DMS79 treated with DMSO at 0.1 percent for 48 hours (cell line): ENCODE data around the gene KLHL26.
"Not testable (repeated sequence)": the region's sequence is repeated elsewhere in the genome, so short reads cannot be mapped to it uniquely, and the experiment has no call there.

Source experiments
- DNase-seq: peaks from one replicate; lab custom pipeline; 2025; lab: John Stamatoyannopoulos, UW

KLHL26 gene

DNA sequence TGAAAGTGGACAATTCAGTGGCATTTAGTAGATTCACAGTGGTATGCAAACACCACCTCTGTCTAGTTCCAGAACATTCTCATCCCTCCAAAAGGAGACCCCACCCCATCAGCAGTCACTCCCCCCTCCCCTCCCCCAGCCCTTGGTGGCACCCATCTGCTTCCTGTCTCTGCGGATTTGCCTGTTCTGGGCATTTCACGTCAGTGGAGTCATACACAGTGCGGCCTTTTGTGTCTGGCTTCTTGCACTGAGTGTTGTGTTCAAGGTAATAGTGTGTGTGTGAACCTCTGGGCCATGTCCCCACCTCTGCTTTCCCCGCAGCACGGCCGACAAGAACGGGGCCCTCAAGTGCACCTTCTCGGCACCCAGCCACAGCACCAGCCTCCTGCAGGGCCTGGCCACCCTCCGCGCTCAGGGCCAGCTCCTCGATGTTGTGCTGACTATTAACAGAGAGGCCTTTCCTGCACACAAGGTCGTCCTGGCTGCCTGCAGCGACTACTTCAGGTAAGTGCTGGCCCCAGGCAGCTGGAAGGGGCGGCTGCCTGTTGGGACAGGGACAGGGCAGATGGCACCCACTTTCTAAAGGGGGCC lies 27.2 kb downstream of the KLHL26 start:
- DNase-seq = no peak

- DNase-seq = no peak
These were observed 29.0 kb downstream of the KLHL26 start for GRCh38 chr19:18665771-18666202.

DNA sequence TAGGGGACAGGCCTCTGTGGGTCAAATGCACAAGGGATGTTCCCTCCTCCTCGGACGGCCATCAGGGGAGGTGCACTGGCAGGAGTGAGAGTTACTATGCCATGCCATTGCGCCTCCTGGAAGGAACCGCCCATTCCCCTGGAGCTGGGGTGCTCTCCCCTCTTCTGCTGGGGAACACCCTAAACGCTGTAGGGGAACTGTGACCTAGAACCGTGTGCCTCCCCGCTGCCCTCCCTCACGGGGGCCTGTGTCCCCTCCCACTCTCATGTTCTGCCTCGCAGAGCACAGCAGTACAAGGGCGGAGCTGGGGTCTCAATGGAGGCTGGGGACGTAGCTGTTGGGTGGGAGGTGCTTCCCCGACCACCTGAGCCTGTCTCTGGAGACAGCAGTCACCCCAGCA lies 29.5 kb downstream of the KLHL26 start:
- no peak for DNase-seq

GRCh38 chr19:18666784-18667183 lies 30.0 kb downstream of the KLHL26 start:
- no peak for DNase-seq

GRCh38 chr19:18667531-18668251 lies 30.9 kb downstream of the KLHL26 start:
- DNase-seq = no peak

- no peak for DNase-seq
These were observed 31.4 kb downstream of the KLHL26 start for GRCh38 chr19:18668252-18668631.

DNA sequence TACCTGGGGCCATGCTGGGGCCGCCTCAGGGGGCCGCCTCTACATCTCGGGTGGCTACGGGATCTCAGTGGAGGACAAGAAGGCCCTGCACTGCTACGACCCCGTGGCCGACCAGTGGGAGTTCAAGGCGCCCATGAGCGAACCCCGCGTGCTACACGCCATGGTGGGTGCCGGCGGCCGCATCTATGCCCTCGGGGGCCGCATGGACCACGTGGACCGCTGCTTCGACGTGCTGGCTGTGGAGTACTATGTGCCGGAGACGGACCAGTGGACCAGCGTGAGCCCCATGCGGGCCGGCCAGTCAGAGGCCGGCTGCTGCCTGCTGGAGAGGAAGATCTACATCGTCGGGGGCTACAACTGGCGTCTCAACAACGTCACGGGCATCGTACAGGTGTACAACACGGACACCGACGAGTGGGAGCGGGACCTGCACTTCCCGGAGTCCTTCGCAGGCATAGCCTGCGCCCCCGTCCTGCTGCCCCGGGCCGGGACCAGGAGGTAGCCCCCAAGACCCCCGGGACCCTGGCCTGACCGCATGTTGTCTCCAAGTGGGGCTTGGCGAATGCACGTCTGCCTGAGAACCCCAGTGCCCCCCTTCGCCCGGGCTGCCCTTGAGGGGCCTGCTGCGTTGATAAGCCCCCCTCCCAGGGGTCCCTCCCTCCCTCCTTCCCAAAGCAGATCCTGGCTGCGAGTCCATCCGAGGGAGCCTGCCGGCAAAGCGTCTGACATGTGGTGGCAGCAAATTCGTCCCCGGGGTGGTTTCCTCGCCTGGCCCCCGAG lies 32.1 kb downstream of the KLHL26 start:
- DNase-seq = no peak

GRCh38 chr19:18669524-18669817 lies 32.6 kb downstream of the KLHL26 start:
- DNase-seq = no peak

GRCh38 chr19:18669883-18670282 lies 33.1 kb downstream of the KLHL26 start:
- no peak for DNase-seq

GRCh38 chr19:18670312-18670711 lies 33.5 kb downstream of the KLHL26 start:
- DNase-seq = no peak

DNA sequence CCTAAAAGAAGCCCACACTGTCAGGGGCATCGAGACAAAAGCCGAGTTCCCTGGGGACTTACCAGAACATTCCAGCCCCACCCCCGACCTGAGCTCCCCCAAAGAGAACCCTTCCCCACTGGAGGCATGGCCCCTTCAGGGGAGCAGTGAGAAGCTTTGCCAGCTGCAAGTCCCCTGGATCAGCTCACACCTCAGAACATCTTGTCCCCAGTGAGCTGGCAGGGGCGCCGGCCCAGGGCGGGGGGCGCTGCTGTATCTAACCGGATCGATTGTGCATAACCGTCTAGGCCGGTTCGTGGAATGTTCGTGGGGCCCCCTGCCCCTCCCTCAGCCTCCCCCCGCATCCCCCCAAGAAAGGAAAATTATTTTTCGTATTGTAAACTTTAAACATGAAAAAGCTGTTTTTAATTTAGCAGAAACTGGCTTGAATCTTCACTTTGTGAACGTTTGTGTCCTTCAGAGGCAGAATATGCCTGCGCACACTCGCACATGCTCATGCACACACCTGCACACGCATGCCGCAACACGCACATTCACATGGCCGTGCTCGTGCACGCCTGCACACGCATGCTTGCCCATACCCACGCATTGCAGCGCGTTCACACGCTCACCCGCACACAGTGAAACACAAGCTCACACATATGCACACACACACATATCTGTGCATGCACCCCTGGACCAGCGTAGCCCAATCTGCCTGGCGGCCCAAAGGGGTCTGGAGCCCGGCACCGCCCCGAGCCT lies 34.6 kb downstream of the KLHL26 start:
- DNase-seq = no peak

- DNase-seq = no peak
These were observed 35.2 kb downstream of the KLHL26 start for GRCh38 chr19:18672044-18672451.

- DNase-seq = no peak
These were observed 35.9 kb downstream of the KLHL26 start for GRCh38 chr19:18672606-18673337.

DNA sequence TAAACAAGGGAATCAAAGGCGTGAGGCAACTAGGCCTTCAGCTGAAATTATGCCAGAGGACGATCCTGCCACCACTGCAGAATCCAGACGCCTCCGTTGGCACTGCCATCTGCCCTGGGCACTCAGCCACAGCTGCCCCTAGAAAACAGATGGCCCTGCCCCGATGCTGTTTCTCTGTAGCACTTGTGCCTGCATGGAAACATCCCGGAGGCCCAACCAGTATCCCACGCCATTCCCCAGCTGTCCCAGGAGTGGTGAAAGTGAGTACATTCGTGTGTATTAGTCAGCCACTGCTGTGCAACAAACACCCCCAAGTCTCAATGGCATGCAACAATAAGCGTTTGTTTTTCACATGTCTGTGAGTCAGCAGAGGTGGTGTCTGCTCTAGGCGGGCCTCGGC lies 37.8 kb downstream of the KLHL26 start:
- DNase-seq = no peak

DNA sequence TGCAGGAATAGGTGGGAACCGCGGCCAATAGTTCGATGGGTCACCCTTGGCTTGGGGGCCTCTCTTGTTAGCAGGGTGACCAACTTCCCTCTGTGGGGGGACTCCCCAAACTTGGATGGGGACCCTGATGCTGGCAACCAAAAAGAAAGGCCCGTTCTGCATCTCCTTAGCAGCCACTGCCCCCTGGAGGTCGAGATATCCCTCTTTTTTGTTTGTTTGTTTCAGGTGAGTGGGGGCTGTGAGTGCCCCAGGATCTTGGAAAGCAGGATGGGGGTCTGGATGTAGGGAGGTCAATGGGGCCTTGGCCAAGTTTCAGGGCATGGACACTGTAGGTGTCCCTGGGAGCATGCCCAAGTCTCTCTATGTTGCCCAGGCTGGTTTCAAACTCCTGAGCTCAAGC lies 39.0 kb downstream of the KLHL26 start:
- no peak for DNase-seq

GRCh38 chr19:18676692-18677091 lies 39.9 kb downstream of the KLHL26 start:
- DNase-seq = no peak

GRCh38 chr19:18677156-18677555 lies 40.3 kb downstream of the KLHL26 start:
- DNase-seq = no peak

GRCh38 chr19:18680148-18680547 lies 43.3 kb downstream of the KLHL26 start:
- not testable (repeated sequence) for DNase-seq

- DNase-seq = no peak
These were observed 45.9 kb downstream of the KLHL26 start for GRCh38 chr19:18682807-18683108.

- DNase-seq = peak; percentile 76
These were observed 46.5 kb downstream of the KLHL26 start, which contains the start of gene CRTC1 for GRCh38 chr19:18683109-18683957. CRTC1 (plus strand) TSS chr19:18683680; CDS start chr19:18683703, 23 bp downstream.
